NCI-H2227 treated with DMSO at 0.1 percent for 48 hours (cell line): ENCODE measurements around the gene IL6ST.
"Not testable (repeated sequence)": the region's sequence is repeated elsewhere in the genome, so short reads cannot be mapped to it uniquely, and the experiment has no call there.

Source experiments
- DNase-seq: peaks from one replicate; lab custom pipeline; 2025; lab: John Stamatoyannopoulos, UW

Gene IL6ST

GRCh38 chr5:56004874-56005273, 10.1 kb upstream of the IL6ST start:
- no peak for DNase-seq

- DNase-seq, result no peak
These were observed 8.9 kb upstream of the IL6ST start for GRCh38 chr5:56003679-56004078.

- DNase-seq, result no peak
These were observed 8.4 kb upstream of the IL6ST start for GRCh38 chr5:56003179-56003578.

GRCh38 chr5:56002303-56002702, 7.5 kb upstream of the IL6ST start:
- DNase-seq, result no peak

GRCh38 chr5:56000221-56000620, 5.5 kb upstream of the IL6ST start:
- DNase-seq, result not testable (repeated sequence)

DNA sequence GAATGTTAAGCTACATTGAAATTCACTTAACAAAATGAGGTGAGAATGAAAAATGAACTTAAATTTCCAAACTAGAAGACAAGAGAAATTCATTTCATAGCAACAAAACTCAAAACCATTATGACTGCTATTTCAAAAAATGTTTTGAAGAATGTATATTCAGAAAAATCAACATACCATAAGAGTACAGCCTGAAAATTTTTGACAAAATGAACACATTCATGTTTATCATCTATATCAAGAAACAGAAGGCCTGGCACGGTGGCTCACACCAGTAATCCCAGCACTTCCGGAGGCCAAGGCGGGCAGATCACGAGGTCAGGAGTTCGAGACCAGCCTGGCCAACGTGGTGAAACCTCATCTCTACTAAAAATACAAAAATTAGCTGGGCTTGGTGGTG, 4.2 kb upstream of the IL6ST start:
- no peak for DNase-seq

DNA sequence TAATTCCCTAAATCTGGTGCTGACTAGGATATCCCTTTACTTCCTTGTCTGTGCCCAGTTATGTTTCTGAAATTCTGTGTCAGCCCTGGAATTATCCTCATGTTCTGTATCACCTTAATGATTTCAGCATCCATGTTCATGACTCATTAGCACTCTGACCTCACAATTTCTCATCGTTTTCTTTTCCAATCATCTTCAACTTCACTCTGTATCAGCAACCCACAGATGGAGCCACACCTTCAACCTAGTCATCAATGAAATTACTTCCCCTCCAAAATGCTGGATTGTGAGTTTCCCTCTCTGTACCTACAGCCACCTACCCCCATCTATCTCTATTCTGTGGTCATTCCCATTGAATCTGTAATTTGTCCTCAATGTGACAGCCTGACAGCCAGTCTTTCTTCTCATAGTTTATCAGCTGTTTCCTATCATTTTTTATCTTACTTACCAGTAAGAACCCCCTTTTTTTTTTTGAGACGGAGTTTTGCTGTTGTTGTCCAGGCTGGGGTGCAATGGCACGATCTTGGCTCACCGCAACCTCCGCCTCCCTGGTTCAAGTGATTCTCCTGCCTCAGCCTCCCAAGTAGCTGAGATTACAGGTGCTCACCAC, 3.1 kb upstream of the IL6ST start:
- DNase-seq, result no peak

GRCh38 chr5:55994998-55995914, 493 bp upstream of the IL6ST start:
- peak; percentile 91 for DNase-seq

- DNase-seq, result no peak
These were observed 850 bp downstream of the IL6ST start for GRCh38 chr5:55993731-55994494.

DNA sequence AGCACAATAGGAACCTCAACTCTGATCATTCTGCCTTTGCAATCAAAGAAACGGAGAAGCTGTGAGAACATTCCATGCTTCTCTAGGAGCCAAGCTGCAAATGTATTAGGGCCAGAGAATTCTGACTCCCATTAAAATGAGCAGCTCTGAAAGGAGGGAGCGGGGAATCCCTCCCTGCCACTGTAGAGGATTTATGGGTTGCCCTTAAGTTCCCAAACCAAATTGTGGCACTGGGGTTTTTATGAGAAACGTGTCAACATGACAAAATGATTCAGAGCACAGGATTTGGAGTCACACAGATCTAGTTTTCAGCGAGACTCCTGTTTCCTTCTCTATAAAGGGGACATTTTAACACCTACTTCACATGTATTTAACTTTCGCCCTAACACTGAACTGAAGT, 1.8 kb downstream of the IL6ST start:
- DNase-seq, result no peak

DNA sequence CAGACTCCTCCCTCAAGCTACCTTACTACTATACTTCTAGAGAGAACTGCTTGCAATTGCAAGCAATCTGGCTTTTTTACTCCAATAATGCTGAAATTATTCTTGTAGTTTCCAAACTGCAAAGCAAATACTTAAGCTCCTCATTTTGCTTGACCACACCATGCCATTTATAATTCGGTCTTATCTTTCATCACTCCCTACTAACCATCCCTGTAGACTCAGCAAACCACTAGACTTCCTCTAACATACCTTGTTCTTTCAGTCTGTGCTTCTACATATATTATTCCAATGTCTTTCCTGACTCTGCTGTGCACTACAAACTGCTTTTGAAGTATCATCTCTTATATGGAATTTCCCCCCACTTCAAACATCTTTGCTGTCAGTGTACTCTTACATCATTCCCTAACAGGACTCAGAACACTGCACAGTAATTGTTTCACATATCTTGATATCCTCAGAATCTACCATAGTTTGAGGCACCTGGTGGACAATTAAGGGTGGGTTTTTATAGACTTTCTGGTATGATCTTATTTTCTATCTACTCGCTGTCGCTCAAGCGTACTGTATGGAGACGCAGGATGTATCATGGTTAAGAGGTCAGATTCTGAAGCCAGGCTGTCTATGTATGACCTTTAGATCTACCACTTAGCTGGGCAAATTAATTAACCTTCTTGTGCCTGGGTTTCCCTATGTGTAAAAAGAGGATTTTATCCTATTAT, 2.8 kb downstream of the IL6ST start:
- no peak for DNase-seq

GRCh38 chr5:55990895-55991294, 3.9 kb downstream of the IL6ST start:
- not testable (repeated sequence) for DNase-seq

GRCh38 chr5:55989860-55990259, 4.9 kb downstream of the IL6ST start:
- no peak for DNase-seq

DNA sequence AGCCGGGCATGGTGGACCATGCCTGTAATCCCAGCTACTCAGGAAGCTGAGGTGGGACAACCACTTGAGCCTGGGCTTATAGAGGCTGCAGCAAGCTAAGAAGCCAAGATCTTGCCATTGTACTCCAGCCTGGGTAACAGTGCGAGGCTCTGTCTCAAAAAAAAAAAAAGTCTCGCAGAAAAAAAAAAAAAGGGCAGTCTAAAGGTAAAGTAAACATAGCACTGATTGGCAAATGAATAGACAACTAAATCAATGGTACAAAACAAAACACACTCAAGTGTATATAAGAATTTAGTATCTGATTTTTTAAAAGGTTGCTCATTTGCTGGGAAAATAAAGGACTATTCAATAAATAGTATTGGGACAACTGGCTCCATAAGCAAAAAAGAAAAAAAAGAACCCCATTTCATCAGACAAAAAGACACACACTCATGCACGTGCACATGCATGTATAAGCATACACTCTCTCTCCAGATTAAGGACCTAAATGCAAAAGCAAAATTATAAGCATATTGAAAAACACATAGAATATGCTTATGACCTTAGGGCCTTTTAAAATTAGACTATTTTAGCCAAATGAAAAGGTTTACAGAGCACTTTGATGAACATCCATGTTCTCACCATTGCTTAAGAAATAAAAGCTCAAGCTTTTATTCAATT, 5.7 kb downstream of the IL6ST start:
- no peak for DNase-seq

DNA sequence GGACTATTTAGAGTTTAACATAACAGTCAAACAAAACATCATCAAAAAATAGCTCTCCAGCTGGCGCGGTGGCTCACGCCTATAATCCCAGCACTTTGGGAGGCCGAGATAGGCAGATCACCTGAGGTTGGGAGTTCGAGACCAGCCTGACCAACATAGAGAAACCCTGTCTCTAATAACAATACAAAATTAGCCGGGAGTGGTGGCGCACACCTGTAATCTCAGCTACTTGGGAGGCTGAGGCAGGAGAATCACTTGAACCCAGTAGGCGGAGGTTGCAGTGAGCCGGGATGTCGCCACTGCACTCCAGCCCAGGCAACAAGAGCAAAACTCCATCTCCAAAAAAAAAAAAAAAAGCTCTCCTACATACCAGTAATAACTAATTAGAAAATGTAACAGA, 6.3 kb downstream of the IL6ST start:
- DNase-seq, result not testable (repeated sequence)

DNA sequence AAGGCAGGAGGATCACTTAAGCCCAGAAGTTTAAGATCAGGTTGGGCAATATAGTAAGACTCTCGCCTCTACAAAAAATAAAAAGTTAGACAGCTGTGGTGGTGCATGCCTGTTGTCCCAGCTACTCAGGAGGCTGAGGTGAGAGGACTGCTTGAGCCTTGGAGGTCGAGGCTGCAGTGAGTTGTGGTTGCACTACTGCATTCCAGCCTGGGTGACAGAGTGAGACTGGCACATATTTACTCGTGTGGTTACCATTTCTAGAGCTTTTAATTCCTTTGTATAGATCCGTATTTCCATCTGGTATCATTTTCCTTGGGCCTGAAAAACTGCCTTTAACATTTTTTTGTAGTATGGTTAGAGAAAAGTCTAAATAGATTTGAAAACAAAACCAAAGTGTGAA, 7.8 kb downstream of the IL6ST start:
- DNase-seq, result no peak

DNA sequence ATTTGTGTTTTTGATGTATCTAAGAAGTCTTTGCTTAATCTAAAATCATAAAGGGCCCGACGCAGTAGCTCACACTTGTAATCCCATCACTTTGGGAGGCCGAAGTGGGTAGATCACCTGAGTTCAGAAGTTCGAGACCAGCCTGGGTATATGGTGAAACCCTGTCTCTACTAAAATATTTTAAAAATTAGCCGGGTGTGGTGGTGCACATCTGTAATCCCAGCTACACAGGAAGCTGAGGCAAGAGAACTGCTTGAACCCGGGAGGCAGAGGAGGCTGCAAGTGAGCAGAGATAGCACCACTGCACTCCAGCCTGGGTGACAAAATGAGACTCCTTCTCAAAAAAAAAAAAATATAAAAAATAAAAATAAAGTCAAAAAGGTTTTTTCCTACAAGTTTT, 9.6 kb downstream of the IL6ST start:
- no peak for DNase-seq

- DNase-seq, result no peak
These were observed 10.8 kb downstream of the IL6ST start for GRCh38 chr5:55983986-55984385.

GRCh38 chr5:55982957-55983381, 11.8 kb downstream of the IL6ST start:
- no peak for DNase-seq

DNA sequence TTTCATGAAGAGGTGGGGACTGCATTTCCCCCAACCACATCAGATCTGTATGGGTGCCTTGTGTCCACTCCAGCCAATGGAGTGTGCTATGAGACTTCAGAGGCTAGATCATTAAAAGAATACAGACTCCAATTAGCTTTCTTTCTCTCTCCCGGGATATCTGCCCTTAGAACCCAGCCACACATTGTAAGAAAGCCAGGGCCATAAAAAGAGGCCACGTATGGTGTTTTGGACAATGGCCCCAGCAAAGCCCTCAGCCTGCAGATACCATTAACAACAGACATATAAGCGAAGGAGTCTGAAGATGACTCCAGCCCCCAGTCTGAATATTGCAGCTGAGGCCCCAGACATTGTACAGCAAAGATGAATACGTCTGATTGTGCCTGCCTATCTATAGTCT, 21.5 kb downstream of the IL6ST start:
- DNase-seq, result no peak

- DNase-seq, result no peak
These were observed 24.8 kb downstream of the IL6ST start for GRCh38 chr5:55969956-55970355.

- DNase-seq, result no peak
These were observed 28.5 kb downstream of the IL6ST start for GRCh38 chr5:55966284-55966683.
